Type B pancreatic cell (in vitro differentiated cells): ENCODE results near the gene C6orf58. TPM values are rescaled to one million over a fixed set of nuclear protein-coding genes. Genes with fewer than 3 reads are reported as not detected.

Experiments
- DNase-seq: peaks from one replicate; pipeline ENCODE4 v3.0.0; 2021; ENCODE audit warnings: mixed read lengths; ENCODE audit not compliant: unreplicated experiment; ENCODE audit errors: extremely low spot score
- H3K27ac Mint-ChIP-seq: 2 replicates; pipeline ENCODE4 v1.8.0; 2021; ENCODE audit warnings: mild to moderate bottlenecking, mixed read lengths
- H3K27me3 Mint-ChIP-seq: 2 replicates; pipeline ENCODE4 v1.8.0; 2021; ENCODE audit warnings: mixed read lengths
- H3K36me3 Mint-ChIP-seq: 2 replicates; pipeline ENCODE4 v1.8.0; 2021; ENCODE audit warnings: mixed read lengths
- H3K4me1 Mint-ChIP-seq: one replicate; pipeline ENCODE4 v1.8.0; 2021; ENCODE audit warnings: mixed read lengths; ENCODE audit not compliant: unreplicated experiment
- H3K4me3 Mint-ChIP-seq: 2 replicates; pipeline ENCODE4 v1.8.0; 2021; ENCODE audit warnings: mild to moderate bottlenecking, mixed read lengths
- H3K9me3 Mint-ChIP-seq: 2 replicates; pipeline ENCODE4 v1.8.0; 2021; ENCODE audit warnings: mixed read lengths
- CTCF ChIP-seq: fragments of 200-600 bp; sonication (generic); conservative IDR thresholded peaks from 2 replicates; pipeline ENCODE4 v1.5.0; 2021; ENCODE audit warnings: antibody characterized with exemption, mild to moderate bottlenecking
- total RNA-seq: library from RNA; stranded (reverse); gene quantifications from 2 replicates; pipeline ENCODE4 v1.2.1, GENCODE V29; 2021; ENCODE audit warnings: low replicate concordance

Gene C6orf58
- total RNA-seq, 1 donor from 2014 or later: 0.63 TPM

- no peak for DNase-seq
- no peaks in the 10 kb centered on the region for H3K9me3 Mint-ChIP-seq
- H3K27me3 Mint-ChIP-seq: no peaks in the 10 kb centered on the region
- H3K4me1 Mint-ChIP-seq: no peaks in the 10 kb centered on the region
- no peak overlapping the region for H3K27ac Mint-ChIP-seq
- H3K36me3 Mint-ChIP-seq: no peaks in the 10 kb centered on the region
- H3K4me3 Mint-ChIP-seq: no peak overlapping the region
- TF ChIP-seq CTCF: no peak
Observed at GRCh38 chr6:127618729-127619128, 41.8 kb downstream of the C6orf58 start.

- Mint-ChIP-seq H3K36me3 (no peaks in the 10 kb centered on the region), H3K4me1 (no peaks in the 10 kb centered on the region), H3K9me3 (no peaks in the 10 kb centered on the region), H3K4me3 (no peak overlapping the region), H3K27ac (no peak overlapping the region), H3K27me3 (no peaks in the 10 kb centered on the region)
- no peak for DNase-seq
- no peak for TF ChIP-seq CTCF
Observed at GRCh38 chr6:127630800-127631199, 53.8 kb downstream of the C6orf58 start.

GRCh38 chr6:127634178-127634577 lies 57.2 kb downstream of the C6orf58 start:
- Mint-ChIP-seq H3K4me3 (no peak overlapping the region), H3K36me3 (no peaks in the 10 kb centered on the region), H3K27ac (no peak overlapping the region), H3K4me1 (no peaks in the 10 kb centered on the region), H3K27me3 (no peaks in the 10 kb centered on the region), H3K9me3 (no peaks in the 10 kb centered on the region)
- DNase-seq: no peak
- no peak for TF ChIP-seq CTCF

GRCh38 chr6:127635091-127635490 lies 58.1 kb downstream of the C6orf58 start:
- no peak for DNase-seq
- H3K36me3 Mint-ChIP-seq: no peaks in the 10 kb centered on the region
- no peak overlapping the region for H3K27ac Mint-ChIP-seq
- no peaks in the 10 kb centered on the region for H3K27me3 Mint-ChIP-seq
- TF ChIP-seq CTCF: no peak
- H3K9me3 Mint-ChIP-seq: no peaks in the 10 kb centered on the region
- no peaks in the 10 kb centered on the region for H3K4me1 Mint-ChIP-seq
- no peak overlapping the region for H3K4me3 Mint-ChIP-seq

GRCh38 chr6:127637830-127638409 lies 60.9 kb downstream of the C6orf58 start:
- TF ChIP-seq CTCF: no peak
- DNase-seq: no peak
- Mint-ChIP-seq H3K27me3 (peaks cover 6% of the 10 kb centered on the region), H3K27ac (no peak overlapping the region), H3K9me3 (no peaks in the 10 kb centered on the region), H3K36me3 (no peaks in the 10 kb centered on the region), H3K4me1 (no peaks in the 10 kb centered on the region), H3K4me3 (no peak overlapping the region)

Other genes starting within 250 kb of the C6orf58 start
- gene ECHDC1, start 233.6 kb upstream of the C6orf58 start, total RNA-seq: 40.5 and 48.4 TPM in 2 replicates
- gene KIAA0408, start 117.8 kb upstream of the C6orf58 start, total RNA-seq: 3.3 and 7.8 TPM in 2 replicates